Peyer's patch (tissue), 4 donors: Measurements from ENCODE around the gene ABCG8. TPM values are rescaled to one million over a fixed set of nuclear protein-coding genes. Genes with fewer than 3 reads are reported as not detected.

Source experiments
- DNase-seq, 3 donors: peaks; one replicate each; pipeline ENCODE4 v3.0.0-alpha.2; 2017 to 2019
- H3K27ac ChIP-seq, 4 donors: fragments of 200-600 bp; sonication (generic); one replicate each; pipeline ENCODE4 v1.5.1; 2016 to 2019
- H3K27me3 ChIP-seq, 2 donors: fragments of 200-600 bp; sonication (generic); one replicate each; pipeline ENCODE4 v1.5.1; 2019
- H3K36me3 ChIP-seq, 3 donors: fragments of 200-600 bp; sonication (generic); one replicate each; pipeline ENCODE4 v1.5.1; 2016 to 2019
- H3K4me1 ChIP-seq, 4 donors: fragments of 200-600 bp; sonication (generic); one replicate each; pipeline ENCODE4 v1.5.1; 2016 to 2019
- H3K4me3 ChIP-seq, 4 donors: fragments of 200-600 bp; sonication (generic); 1 replicate in 3 of 4; 2 replicates in 1 of 4; pipeline ENCODE4 v1.5.1; 2016 to 2019; ENCODE audit warnings: mild to moderate bottlenecking in 1 of 4
- H3K9me3 ChIP-seq, 4 donors: fragments of 200-600 bp; sonication (generic); one replicate each; pipeline ENCODE4 v1.5.1; 2016 to 2019; ENCODE audit warnings: mild to moderate bottlenecking in 1 of 4
- CTCF ChIP-seq, 6 experiments: fragments of 450-650 bp in 4 of 6; fragments of 200-600 bp in 2 of 6; sonication (generic) in 1 of 6; IDR thresholded peaks; one replicate each; pipeline ENCODE4 v1.5.1; 2017 to 2019; ENCODE audit warnings: antibody characterized with exemption in 6 of 6, mild to moderate bottlenecking in 3 of 6, moderate library complexity in 1 of 6
- POLR2A ChIP-seq, 2 donors: fragments of 450-650 bp; IDR thresholded peaks; one replicate each; pipeline ENCODE4 v1.5.1; 2017; ENCODE audit warnings: antibody characterized with exemption in 2 of 2, mild to moderate bottlenecking in 2 of 2, moderate library complexity in 2 of 2
- total RNA-seq, 4 donors: library from RNA; depleted of rRNA; stranded (reverse); fragments of >200 nt; gene quantifications; one replicate each; pipeline ENCODE4 v1.1.0, GENCODE V29; 2016

The ABCG8 gene
- total RNA-seq, 4 donors from 2014 or later, result 3.3 to 31.5 (median 16.4) TPM

DNA sequence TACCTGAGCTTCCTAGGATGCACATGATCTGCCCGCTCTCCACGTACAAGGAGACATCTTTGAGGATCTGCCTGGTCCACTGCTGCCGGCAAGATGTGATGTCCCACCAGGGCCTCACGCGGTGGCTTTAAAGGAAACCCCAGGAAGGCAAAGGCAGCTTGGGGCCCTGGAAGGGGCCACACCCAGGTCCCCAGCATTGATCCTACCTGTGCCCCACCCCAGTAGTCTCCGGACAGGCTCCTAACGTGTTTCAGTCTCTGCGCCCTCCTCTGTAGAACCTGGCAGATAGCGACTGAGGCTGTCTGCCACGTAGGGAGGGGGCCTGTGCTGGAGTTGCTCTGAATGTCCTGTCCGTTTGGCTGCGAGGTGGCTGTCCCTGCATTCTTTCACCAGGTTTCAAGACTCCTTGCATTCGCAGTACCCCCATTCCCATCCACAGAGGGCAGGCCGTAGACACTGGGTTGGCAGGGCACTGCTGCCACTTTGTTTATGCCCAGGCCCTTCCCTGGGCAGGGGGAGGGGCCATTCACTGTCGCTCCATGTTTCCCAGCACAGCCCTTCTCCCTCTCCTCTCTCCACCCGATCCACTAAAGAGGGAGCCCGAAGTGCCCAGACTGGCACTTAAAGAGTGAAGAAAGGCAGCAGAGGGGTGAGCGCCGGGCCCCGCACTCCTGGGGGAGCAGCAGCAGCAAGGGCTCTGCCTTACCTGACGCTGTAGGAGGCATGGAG is 776 bp upstream of the ABCG8 start:
- H3K9me3 ChIP-seq, result no peaks in the 10 kb centered on the region
- no peaks in the 10 kb centered on the region for H3K4me1 ChIP-seq
- no peaks in the 10 kb centered on the region for H3K27me3 ChIP-seq
- DNase-seq, result no peak
- H3K36me3 ChIP-seq, result no peaks in the 10 kb centered on the region
- no peak overlapping the region for H3K27ac ChIP-seq
- TF ChIP-seq POLR2A (IDR thresholded peaks at IDR 0.05) (no peak), CTCF (IDR thresholded peaks at IDR 0.05) (no peak)
- H3K4me3 ChIP-seq, result no peak overlapping the region

GRCh38 chr2:43839776-43840564 is 1.2 kb downstream of the ABCG8 start:
- no peaks in the 10 kb centered on the region for H3K36me3 ChIP-seq
- no peak overlapping the region for H3K4me3 ChIP-seq
- no peaks in the 10 kb centered on the region for H3K9me3 ChIP-seq
- no peak for TF ChIP-seq CTCF (IDR thresholded peaks at IDR 0.05)
- no peak for TF ChIP-seq POLR2A (IDR thresholded peaks at IDR 0.05)
- H3K27ac ChIP-seq, result no peak overlapping the region
- no peak for DNase-seq
- no peaks in the 10 kb centered on the region for H3K27me3 ChIP-seq
- no peaks in the 10 kb centered on the region for H3K4me1 ChIP-seq

DNA sequence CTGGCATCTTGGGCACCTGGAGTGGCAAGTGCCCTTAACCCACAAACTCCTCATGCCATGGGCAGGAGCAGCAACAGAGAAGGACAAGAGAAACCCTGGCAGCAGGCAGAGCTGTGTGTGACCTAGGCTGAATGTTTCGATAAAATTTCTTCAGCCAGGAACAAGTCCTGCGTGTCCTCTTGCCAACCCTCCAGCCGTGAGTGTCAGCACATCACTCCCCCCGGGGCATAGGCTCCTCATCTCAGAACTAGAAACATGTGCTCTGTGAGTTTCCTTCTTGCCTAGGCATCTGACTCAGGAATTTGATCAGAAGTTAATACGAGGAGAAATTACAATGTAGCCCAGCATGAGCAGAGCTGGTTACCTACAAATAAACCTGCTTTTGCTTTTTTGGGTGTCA is 2.2 kb downstream of the ABCG8 start:
- DNase-seq, result no peak
- Histone ChIP-seq H3K27me3 (no peaks in the 10 kb centered on the region), H3K36me3 (no peaks in the 10 kb centered on the region), H3K4me1 (no peaks in the 10 kb centered on the region), H3K4me3 (no peak overlapping the region), H3K9me3 (no peaks in the 10 kb centered on the region), H3K27ac (no peak overlapping the region)
- TF ChIP-seq POLR2A (IDR thresholded peaks at IDR 0.05) (no peak), CTCF (IDR thresholded peaks at IDR 0.05) (no peak)

GRCh38 chr2:43841949-43842865 is 3.4 kb downstream of the ABCG8 start:
- H3K4me1 ChIP-seq, result no peaks in the 10 kb centered on the region
- no peak overlapping the region for H3K27ac ChIP-seq
- H3K4me3 ChIP-seq, result no peak overlapping the region
- no peaks in the 10 kb centered on the region for H3K27me3 ChIP-seq
- DNase-seq, result no peak
- TF ChIP-seq POLR2A (IDR thresholded peaks at IDR 0.05) (no peak), CTCF (IDR thresholded peaks at IDR 0.05) (no peak)
- H3K9me3 ChIP-seq, result no peaks in the 10 kb centered on the region
- H3K36me3 ChIP-seq, result no peaks in the 10 kb centered on the region

DNA sequence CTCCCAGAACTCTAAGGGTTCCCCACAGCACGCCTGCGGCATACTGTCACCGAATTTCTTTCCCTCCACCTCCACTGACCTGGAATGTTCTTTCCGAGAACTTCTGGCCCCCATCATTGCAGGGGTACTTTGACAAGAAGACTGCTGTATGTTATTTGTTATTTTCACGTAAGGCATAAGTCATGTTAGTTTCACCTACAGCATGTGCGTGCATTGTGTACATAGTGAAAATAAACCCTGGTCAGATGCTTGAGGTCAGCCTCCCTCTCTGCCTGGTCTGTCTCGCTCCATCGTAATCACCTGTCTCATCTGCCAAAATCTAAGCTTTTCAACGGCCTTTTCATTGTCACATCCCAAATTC is 4.1 kb downstream of the ABCG8 start:
- no peak for DNase-seq
- no peak overlapping the region for H3K4me3 ChIP-seq
- no peaks in the 10 kb centered on the region for H3K27me3 ChIP-seq
- H3K27ac ChIP-seq, result peak overlapping the region in 1 of 4 donors; percentile 84
- H3K4me1 ChIP-seq, result no peaks in the 10 kb centered on the region
- no peak for TF ChIP-seq CTCF (IDR thresholded peaks at IDR 0.05)
- no peak for TF ChIP-seq POLR2A (IDR thresholded peaks at IDR 0.05)
- no peaks in the 10 kb centered on the region for H3K9me3 ChIP-seq
- no peaks in the 10 kb centered on the region for H3K36me3 ChIP-seq
